ENCODE data around the gene ABCC1. TPM values are rescaled to one million over a fixed set of nuclear protein-coding genes. Genes with fewer than 3 reads are reported as not detected.
"Not testable (repeated sequence)": the region's sequence is repeated elsewhere in the genome, so short reads cannot be mapped to it uniquely, and the experiment has no call there.

ABCC1 gene
- total RNA-seq, 1 experiment from 2014 or later: 139 TPM

GRCh38 chr16:16102738-16103137 is 153.3 kb downstream of the ABCC1 start:
- BruUV-seq (replicated peaks): no TSS peak

GRCh38 chr16:16104132-16104803 is 154.9 kb downstream of the ABCC1 start:
- H3K79me2 ChIP-seq (ENCODE audit: low read depth); H4K20me1 ChIP-seq (ENCODE audit: insufficient read depth); H3K27ac ChIP-seq; H3K4me1 ChIP-seq (replicated peaks; ENCODE audit: insufficient read depth); H2AFZ ChIP-seq; H3K9me2 ChIP-seq (ENCODE audit: insufficient read depth); H3K9me3 ChIP-seq (ENCODE audit: insufficient read depth, low read depth); H3K27me3 ChIP-seq (ENCODE audit: insufficient read depth, low read depth); intact Hi-C loops (cut with micrococcal nuclease; ENCODE audit: unreplicated experiment); BruUV-seq (replicated peaks); DNase-seq; H3F3A ChIP-seq (ENCODE audit: insufficient read depth, low read depth); H3K4me2 ChIP-seq; H3K4me3 ChIP-seq: not testable (repeated sequence)
- POLR2A ChIA-PET (ENCODE audit: unreplicated experiment): interaction anchor here (0.6 kb wide), 1 partner anchor 461 kb away, joined by 4 read pairs; no protein-coding TSS in a partner anchor
- CTCF ChIA-PET: interaction anchor here (0.6 kb wide), 1 partner anchor 1227 kb away, joined by 3 read pairs; no protein-coding TSS in a partner anchor
- H3K36me3 ChIP-seq (ENCODE audit: low read depth): peaks cover 14% of the 10 kb centered on the region; the same call in 1 of the 2 replicates

More at GRCh38 chr16:16102738-16103137, 153.3 kb downstream of the ABCC1 start:
- Histone ChIP-seq H3K4me1 (replicated peaks; ENCODE audit: insufficient read depth) (no peaks in the 10 kb centered on the region), H3K4me3 (no peak overlapping the region), H3K27me3 (ENCODE audit: insufficient read depth, low read depth) (no peaks in the 10 kb centered on the region), H3F3A (ENCODE audit: insufficient read depth, low read depth) (peaks cover 7% of the 10 kb centered on the region; the same call in 1 of the 2 replicates), H3K9me3 (ENCODE audit: insufficient read depth, low read depth) (no peaks in the 10 kb centered on the region), H3K79me2 (ENCODE audit: low read depth) (no peaks in the 10 kb centered on the region), H3K27ac (no peak overlapping the region), H2AFZ (no peak overlapping the region), H3K9me2 (ENCODE audit: insufficient read depth) (no peaks in the 10 kb centered on the region), H4K20me1 (ENCODE audit: insufficient read depth) (0 out of 2 replicates have a peak, but pooled peaks cover 9% of the 10 kb centered on the region), H3K36me3 (ENCODE audit: low read depth) (peaks cover 21% of the 10 kb centered on the region; the same call in 1 of the 2 replicates), H3K4me2 (no peak overlapping the region)
- POLR2A ChIA-PET (ENCODE audit: unreplicated experiment): no interaction called here
- no peak for DNase-seq
- TF ChIP-seq CTCF (conservative IDR thresholded peaks at IDR 0.05) (no peak), EZH2 (IDR thresholded peaks at IDR 0.05; ENCODE audit: low read depth) (no peak)
- CTCF ChIA-PET: no interaction called here
- intact Hi-C loops (cut with micrococcal nuclease; ENCODE audit: unreplicated experiment): no loop called here

GRCh38 chr16:16104804-16105141 is 155.4 kb downstream of the ABCC1 start:
- BruUV-seq (replicated peaks); H3K27ac ChIP-seq; H3K4me3 ChIP-seq; H3K79me2 ChIP-seq (ENCODE audit: low read depth); H3K9me2 ChIP-seq (ENCODE audit: insufficient read depth); H3F3A ChIP-seq (ENCODE audit: insufficient read depth, low read depth); CTCF ChIA-PET; H2AFZ ChIP-seq; intact Hi-C loops (cut with micrococcal nuclease; ENCODE audit: unreplicated experiment); H3K4me2 ChIP-seq; DNase-seq; H3K9me3 ChIP-seq (ENCODE audit: insufficient read depth, low read depth); H3K4me1 ChIP-seq (replicated peaks; ENCODE audit: insufficient read depth); H3K27me3 ChIP-seq (ENCODE audit: insufficient read depth, low read depth): not testable (repeated sequence)
- Histone ChIP-seq H3K36me3 (ENCODE audit: low read depth) (peaks cover 14% of the 10 kb centered on the region; the same call in 1 of the 2 replicates), H4K20me1 (ENCODE audit: insufficient read depth) (0 out of 2 replicates have a peak, but pooled peaks cover 13% of the 10 kb centered on the region)
- POLR2A ChIA-PET (ENCODE audit: unreplicated experiment): interaction anchor here (0.6 kb wide), 1 partner anchor 461 kb away, joined by 4 read pairs; no protein-coding TSS in a partner anchor

- Histone ChIP-seq H3K4me3 (no peak overlapping the region), H3F3A (ENCODE audit: insufficient read depth, low read depth) (peaks cover 7% of the 10 kb centered on the region; the same call in 1 of the 2 replicates), H3K9me3 (ENCODE audit: insufficient read depth, low read depth) (no peaks in the 10 kb centered on the region), H3K79me2 (ENCODE audit: low read depth) (no peaks in the 10 kb centered on the region), H3K4me2 (no peak overlapping the region), H3K9me2 (ENCODE audit: insufficient read depth) (no peaks in the 10 kb centered on the region), H3K27me3 (ENCODE audit: insufficient read depth, low read depth) (no peaks in the 10 kb centered on the region), H3K36me3 (ENCODE audit: low read depth) (peaks cover 14% of the 10 kb centered on the region; the same call in 1 of the 2 replicates), H3K4me1 (replicated peaks; ENCODE audit: insufficient read depth) (no peaks in the 10 kb centered on the region), H3K27ac (no peak overlapping the region), H4K20me1 (ENCODE audit: insufficient read depth) (0 out of 2 replicates have a peak, but pooled peaks cover 18% of the 10 kb centered on the region), H2AFZ (no peak overlapping the region)
- BruUV-seq (replicated peaks): no TSS peak
- ChIA-PET CTCF (interaction anchor here (0.7 kb wide), 1 partner anchor 317 kb away, joined by 15 read pairs; no protein-coding TSS in a partner anchor), POLR2A (ENCODE audit: unreplicated experiment) (no interaction called here)
- DNase-seq: no peak
- TF ChIP-seq EZH2 (IDR thresholded peaks at IDR 0.05; ENCODE audit: low read depth) (no peak), CTCF (conservative IDR thresholded peaks at IDR 0.05) (no peak)
- intact Hi-C loops (cut with micrococcal nuclease; ENCODE audit: unreplicated experiment): no loop called here
These were observed 156.2 kb downstream of the ABCC1 start for GRCh38 chr16:16105646-16106045.
